ENCODE measurements around the gene PIGM. TPM values are rescaled to one million over a fixed set of nuclear protein-coding genes. Genes with fewer than 3 reads are reported as not detected.

Gene PIGM
- total RNA-seq, 4 donors from 2014 or later, result 3.2 to 8.2 (median 4.9) TPM

- Histone ChIP-seq H3K27me3 (peaks cover 15% of the 10 kb centered on the region), H3K4me3 (no peak overlapping the region), H3K36me3 (no peaks in the 10 kb centered on the region), H3K27ac (no peak overlapping the region), H3K9me3 (no peaks in the 10 kb centered on the region), H3K4me1 (peaks cover 6 to 16% (median 12%) of the 10 kb centered on the region in 4 donors)
- TF ChIP-seq CTCF (IDR thresholded peaks at IDR 0.05) (no peak), POLR2A (IDR thresholded peaks at IDR 0.05) (no peak), POLR2AphosphoS5 (IDR thresholded peaks at IDR 0.05) (no peak), EP300 (IDR thresholded peaks at IDR 0.05; ENCODE audit: low read depth) (no peak)
- intact Hi-C loops (cut with DNase I; ENCODE audit: low total_unique reads), result no loop called here
- 92% methylated on average over 3 of the region's 3 CpGs for WGBS, 2 donors (ENCODE audit: low coverage in 1 of 2)
- in situ Hi-C loops (cut with MboI; ENCODE audit: low pct_ligation_motif_present in 1 of 4, low pct_unique_long_range_greater_than_20kb in 1 of 4, low sequenced_read_pairs in 3 of 4), result no loop called here
- DNase-seq, result no peak
Observed at GRCh38 chr1:160049101-160049500, 17.3 kb upstream of the PIGM start.

GRCh38 chr1:160048335-160048734, 16.5 kb upstream of the PIGM start:
- no peak for DNase-seq
- Histone ChIP-seq H3K36me3 (no peaks in the 10 kb centered on the region), H3K27ac (no peak overlapping the region), H3K27me3 (peaks cover 15% of the 10 kb centered on the region), H3K4me1 (peaks cover 6 to 16% (median 12%) of the 10 kb centered on the region in 4 donors), H3K4me3 (no peak overlapping the region), H3K9me3 (no peaks in the 10 kb centered on the region)
- in situ Hi-C loops (cut with MboI; ENCODE audit: low pct_ligation_motif_present in 1 of 4, low pct_unique_long_range_greater_than_20kb in 1 of 4, low sequenced_read_pairs in 3 of 4) (no loop called here), intact Hi-C loops (cut with DNase I; ENCODE audit: low total_unique reads) (no loop called here)
- TF ChIP-seq POLR2A (IDR thresholded peaks at IDR 0.05) (no peak), POLR2AphosphoS5 (IDR thresholded peaks at IDR 0.05) (no peak), CTCF (IDR thresholded peaks at IDR 0.05) (no peak), EP300 (IDR thresholded peaks at IDR 0.05; ENCODE audit: low read depth) (no peak)

GRCh38 chr1:160047111-160047991, 15.6 kb upstream of the PIGM start:
- Histone ChIP-seq H3K4me3 (no peak overlapping the region), H3K27ac (no peak overlapping the region), H3K36me3 (no peaks in the 10 kb centered on the region), H3K9me3 (no peaks in the 10 kb centered on the region), H3K4me1 (peaks cover 6 to 16% (median 12%) of the 10 kb centered on the region in 4 donors), H3K27me3 (peaks cover 10% of the 10 kb centered on the region)
- intact Hi-C loops (cut with DNase I; ENCODE audit: low total_unique reads), result loop anchor here (2.0 kb wide), 1 partner anchor 37 kb away; no protein-coding TSS in a partner anchor
- in situ Hi-C loops (cut with MboI; ENCODE audit: low pct_ligation_motif_present in 1 of 4, low pct_unique_long_range_greater_than_20kb in 1 of 4, low sequenced_read_pairs in 3 of 4), result no loop called here
- no peak for TF ChIP-seq EP300 (IDR thresholded peaks at IDR 0.05; ENCODE audit: low read depth)
- DNase-seq, result no peak
- 66 to 67% methylated on average over 6 to 9 of the region's 9 CpGs for WGBS, 2 donors (ENCODE audit: low coverage in 1 of 2)

- no peak overlapping the region for H3K4me3 ChIP-seq
- no peaks in the 10 kb centered on the region for H3K9me3 ChIP-seq
- no peak for TF ChIP-seq EP300 (IDR thresholded peaks at IDR 0.05; ENCODE audit: low read depth)
- TF ChIP-seq POLR2AphosphoS5 (IDR thresholded peaks at IDR 0.05), result peak in 1 of 3 donors; percentile 39
- TF ChIP-seq POLR2A (IDR thresholded peaks at IDR 0.05), result no peak
- TF ChIP-seq CTCF (IDR thresholded peaks at IDR 0.05), result peak; percentile 61 to 72 (median 67)
- 4 to 60% methylated on average over 1 to 11 of the region's 11 CpGs for WGBS, 2 donors (ENCODE audit: low coverage in 1 of 2)
- intact Hi-C loops (cut with DNase I; ENCODE audit: low total_unique reads), result loop anchor here (2.0 kb wide), 1 partner anchor 38 kb away; no protein-coding TSS in a partner anchor
- H3K27ac ChIP-seq, result peak overlapping the region in 1 of 4 donors; percentile 31
- H3K36me3 ChIP-seq, result no peaks in the 10 kb centered on the region
- DNase-seq, result peak; percentile 50
- in situ Hi-C loops (cut with MboI; ENCODE audit: low pct_ligation_motif_present in 1 of 4, low pct_unique_long_range_greater_than_20kb in 1 of 4, low sequenced_read_pairs in 3 of 4), result no loop called here
- H3K4me1 ChIP-seq, result peaks cover 6 to 16% (median 12%) of the 10 kb centered on the region in 4 donors
- peaks cover 2% of the 10 kb centered on the region for H3K27me3 ChIP-seq
Observed at GRCh38 chr1:160046494-160047110, 14.8 kb upstream of the PIGM start.

Measured in transverse colon (tissue), 4 donors.